Endometrium (tissue), 2 donors: ENCODE data around the gene RYR3.

ENCODE experiments used
- FAIRE-seq: peaks from 2 replicates; lab custom pipeline; 2012; peaks lifted over from hg19 to GRCh38; lab: Jason Lieb, UNC
- donor health status: control.
- donor health status: control.

The RYR3 gene

DNA sequence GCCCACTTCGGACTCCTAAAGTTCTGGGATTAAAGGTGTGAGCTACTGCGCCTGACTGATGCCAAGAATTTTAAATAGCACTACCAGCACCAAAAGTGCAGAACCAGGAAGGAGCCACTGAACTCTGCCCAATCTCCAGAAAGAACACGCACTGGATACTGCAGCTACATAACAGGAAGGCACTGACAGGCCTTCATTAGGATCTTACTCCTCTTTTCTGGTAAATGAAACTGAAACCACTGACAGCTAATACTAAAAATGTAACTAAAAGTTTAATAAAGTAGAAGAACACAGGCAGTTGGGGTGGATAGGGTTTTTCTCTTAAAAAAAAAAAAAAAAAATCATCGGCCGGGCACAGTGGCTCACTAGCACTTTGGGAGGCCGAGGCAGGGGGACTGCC is 583.4 kb downstream of the RYR3 start:
- no peak for FAIRE-seq

DNA sequence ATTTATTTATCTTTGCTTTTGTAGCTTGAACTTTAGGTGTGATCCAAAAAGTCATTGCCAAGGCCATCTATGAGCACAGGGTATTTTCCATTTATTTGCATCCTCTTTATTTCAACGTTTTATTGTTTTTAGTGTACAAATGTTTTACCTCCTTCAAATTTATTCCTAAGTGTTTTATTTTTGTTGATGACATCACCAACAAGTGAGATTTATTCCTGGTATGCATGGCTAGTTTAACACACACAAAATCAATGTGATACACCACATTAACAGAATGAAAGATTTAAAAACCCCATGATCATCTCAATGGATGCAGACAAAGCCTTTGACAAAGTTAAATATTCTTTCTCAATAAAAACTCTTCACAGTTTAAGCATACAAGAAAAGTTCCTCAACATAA is 591.3 kb downstream of the RYR3 start:
- no peak for FAIRE-seq

DNA sequence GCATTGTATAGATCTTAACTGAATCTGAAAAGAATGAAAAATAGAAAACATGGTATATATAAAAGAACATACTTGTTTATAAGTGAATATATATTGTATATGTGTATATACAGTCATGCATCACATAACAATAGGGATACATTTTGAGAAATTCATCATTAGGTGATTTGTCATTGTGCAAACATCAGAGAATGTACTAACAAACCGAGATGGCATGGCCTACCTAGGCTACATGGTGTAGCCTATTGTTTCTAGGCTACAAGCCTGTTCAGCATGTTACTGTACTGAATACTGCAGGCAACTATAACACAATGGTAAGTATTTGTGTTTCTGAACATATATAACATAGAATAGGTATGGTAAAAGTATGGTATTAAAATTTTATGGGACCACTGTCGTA is 592.9 kb downstream of the RYR3 start:
- FAIRE-seq, result no peak

DNA sequence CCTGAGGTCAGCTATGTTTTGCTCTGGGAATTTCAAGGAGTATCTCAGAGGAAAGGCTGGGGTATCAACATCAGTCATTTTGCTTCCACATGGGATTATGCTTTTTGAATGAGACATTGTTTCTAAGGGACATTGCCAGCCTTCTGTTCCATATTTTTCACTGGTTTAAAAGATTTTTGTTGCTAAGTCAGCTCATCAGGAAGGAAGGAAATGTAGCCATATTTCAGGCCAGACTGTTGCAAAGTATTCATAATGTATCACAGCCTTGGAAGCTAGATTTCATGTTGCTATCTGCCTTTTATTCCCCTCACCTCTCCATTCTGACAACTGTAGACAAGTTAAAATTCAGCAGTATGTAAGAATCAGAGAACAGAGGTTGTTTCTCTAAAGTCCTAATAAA is 596.6 kb downstream of the RYR3 start:
- FAIRE-seq, result no peak

DNA sequence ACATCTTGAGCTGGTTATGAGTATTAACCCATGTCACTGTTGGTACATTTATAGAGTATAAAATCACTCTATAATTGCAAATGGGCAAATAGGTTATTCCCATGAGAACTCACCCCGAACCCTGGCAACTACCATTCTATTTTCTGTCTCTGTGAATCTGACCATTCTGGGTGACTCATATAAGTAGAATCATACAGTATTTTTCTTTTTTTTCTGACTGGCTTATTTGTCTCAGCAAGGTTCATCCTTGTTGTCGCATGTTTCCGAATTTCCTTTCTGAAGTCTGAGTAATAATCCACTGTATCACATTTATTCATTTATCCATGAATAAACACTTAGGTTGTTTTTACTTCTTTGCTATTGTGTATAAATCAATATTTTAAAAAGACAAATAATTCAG is 597.6 kb downstream of the RYR3 start:
- no peak for FAIRE-seq

DNA sequence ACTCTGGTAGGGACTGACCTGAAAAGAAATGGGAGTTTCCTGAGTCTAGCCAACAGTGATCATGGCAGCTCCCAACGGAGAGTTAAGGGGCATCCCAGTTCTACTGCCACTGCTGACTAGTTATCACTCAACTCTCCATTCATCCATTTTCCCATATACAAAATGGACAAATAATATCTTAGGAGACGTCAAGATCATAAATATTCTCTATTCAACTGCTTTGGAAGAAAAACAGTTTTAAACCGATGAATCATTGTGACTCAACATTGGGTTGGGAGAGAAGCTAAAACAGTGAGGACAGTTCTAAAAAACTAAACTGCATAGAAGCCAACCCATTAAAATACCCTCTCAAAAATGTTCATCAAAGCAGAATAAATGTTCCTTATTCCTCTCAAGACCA is 600.0 kb downstream of the RYR3 start:
- no peak for FAIRE-seq

DNA sequence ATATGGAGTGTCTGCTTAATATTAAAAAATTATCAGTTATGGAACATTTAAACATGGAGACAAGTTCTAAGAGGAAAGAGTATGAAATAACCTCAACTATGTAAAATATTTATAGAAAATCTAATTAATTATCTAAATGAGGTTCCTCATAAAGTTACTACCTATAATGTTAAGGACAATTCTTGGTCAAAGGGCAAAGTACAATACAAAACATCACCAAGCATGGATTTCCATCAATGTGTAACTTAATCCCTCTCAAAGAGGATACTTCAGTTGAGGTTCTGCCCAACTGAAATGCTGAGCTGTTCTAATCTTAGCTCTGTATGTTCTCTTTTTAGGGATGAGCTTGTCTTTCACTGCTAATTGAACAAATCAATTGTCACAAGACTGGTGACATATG is 601.6 kb downstream of the RYR3 start:
- FAIRE-seq, result no peak

DNA sequence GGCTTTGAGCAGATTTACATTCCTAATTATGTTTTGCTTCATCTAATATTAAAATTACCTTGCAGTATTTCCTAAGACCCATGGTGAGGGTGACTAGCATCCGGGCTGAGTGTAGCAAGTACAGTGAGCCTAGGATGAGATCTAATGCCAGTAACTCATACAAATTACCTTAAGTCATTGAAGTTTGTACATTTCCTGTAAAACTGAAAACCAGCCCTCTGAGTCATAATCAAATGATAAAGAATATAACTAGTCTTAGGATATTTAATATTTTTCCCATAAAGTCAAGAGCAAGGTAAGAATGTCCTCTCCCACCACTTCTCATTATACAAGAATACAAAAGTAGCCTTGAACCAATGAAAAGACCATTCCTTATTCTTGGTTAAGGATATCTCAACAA is 602.7 kb downstream of the RYR3 start:
- FAIRE-seq, result no peak
